Stimulated activated naive B cell treated with anti-CD40 and anti-IgM and Interleukin-4, amounts not matched to agents 10 μg/mL and 1 μg/mL and 100 μg/mL, for 72 hours (primary cell): Measurements from ENCODE around the gene TMEM181.

Source experiments
- ATAC-seq, 2 donors: fragments of 150-1000 bp; cut with Tn5 transposase; replicated peaks; 2 replicates each; pipeline ENCODE4 v1.10.0; 2021; ENCODE audit warnings: moderate library complexity in 1 of 2
- DNase-seq: peaks from one replicate; pipeline ENCODE4 v3.0.0; 2021
- H3K27ac Mint-ChIP-seq: one replicate; pipeline ENCODE4 v1.8.0; 2022; ENCODE audit warnings: mild to moderate bottlenecking, mixed read lengths
- H3K27me3 Mint-ChIP-seq, 2 donors: one replicate each; pipeline ENCODE4 v1.8.0; 2022; ENCODE audit warnings: mixed read lengths in 2 of 2
- H3K36me3 Mint-ChIP-seq, 2 donors: one replicate each; pipeline ENCODE4 v1.8.0; 2022; ENCODE audit warnings: mixed read lengths in 2 of 2, mild to moderate bottlenecking in 1 of 2
- H3K4me1 Mint-ChIP-seq, 2 donors: one replicate each; pipeline ENCODE4 v1.8.0; 2022; ENCODE audit warnings: mixed read lengths in 2 of 2, mild to moderate bottlenecking in 1 of 2
- H3K4me3 Mint-ChIP-seq, 2 donors: one replicate each; pipeline ENCODE4 v1.8.0; 2022; ENCODE audit warnings: mild to moderate bottlenecking in 2 of 2, mixed read lengths in 2 of 2, moderate library complexity in 1 of 2
- H3K9me3 Mint-ChIP-seq, 2 donors: one replicate each; pipeline ENCODE4 v1.8.0; 2022; ENCODE audit warnings: mixed read lengths in 2 of 2, mild to moderate bottlenecking in 1 of 2

TMEM181 gene

GRCh38 chr6:158620963-158621693 lies 61.2 kb downstream of the TMEM181 start:
- Mint-ChIP-seq H3K9me3 (peaks cover 0 to 4% of the 10 kb centered on the region in 2 donors), H3K27ac (no peak overlapping the region), H3K36me3 (peaks cover 57 to 70% of the 10 kb centered on the region in 2 donors), H3K4me1 (peaks cover 0 to 2% of the 10 kb centered on the region in 2 donors), H3K27me3 (no peaks in the 10 kb centered on the region), H3K4me3 (no peak overlapping the region)
- no peak for ATAC-seq
- no peak for DNase-seq

- DNase-seq (no peak), ATAC-seq (no peak)
- Mint-ChIP-seq H3K9me3 (peaks cover 0 to 4% of the 10 kb centered on the region in 2 donors), H3K4me3 (no peak overlapping the region), H3K4me1 (peaks cover 0 to 2% of the 10 kb centered on the region in 2 donors), H3K36me3 (peaks cover 59 to 67% of the 10 kb centered on the region in 2 donors), H3K27ac (no peak overlapping the region), H3K27me3 (no peaks in the 10 kb centered on the region)
These were observed 62.0 kb downstream of the TMEM181 start for GRCh38 chr6:158621694-158622544.

GRCh38 chr6:158622545-158623190 lies 62.8 kb downstream of the TMEM181 start:
- ATAC-seq (no peak), DNase-seq (no peak)
- no peak overlapping the region for H3K27ac Mint-ChIP-seq

GRCh38 chr6:158624684-158625682 lies 65.1 kb downstream of the TMEM181 start:
- Mint-ChIP-seq H3K9me3 (no peaks in the 10 kb centered on the region), H3K27me3 (no peaks in the 10 kb centered on the region), H3K27ac (no peak overlapping the region), H3K36me3 (peaks cover 49 to 62% of the 10 kb centered on the region in 2 donors), H3K4me3 (no peak overlapping the region), H3K4me1 (peaks cover 0 to 2% of the 10 kb centered on the region in 2 donors)
- ATAC-seq (no peak), DNase-seq (no peak)

More at GRCh38 chr6:158622545-158623190, 62.8 kb downstream of the TMEM181 start:
- peaks cover 0 to 2% of the 10 kb centered on the region in 2 donors for H3K4me1 Mint-ChIP-seq
- peaks cover 60 to 67% of the 10 kb centered on the region in 2 donors for H3K36me3 Mint-ChIP-seq
- no peaks in the 10 kb centered on the region for H3K27me3 Mint-ChIP-seq
- H3K9me3 Mint-ChIP-seq, result peaks cover 0 to 4% of the 10 kb centered on the region in 2 donors
- no peak overlapping the region for H3K4me3 Mint-ChIP-seq

GRCh38 chr6:158625881-158626305 lies 66.0 kb downstream of the TMEM181 start:
- peaks cover 0 to 2% of the 10 kb centered on the region in 2 donors for H3K4me1 Mint-ChIP-seq
- H3K9me3 Mint-ChIP-seq, result no peaks in the 10 kb centered on the region
- DNase-seq (no peak), ATAC-seq (no peak)
- H3K36me3 Mint-ChIP-seq, result peaks cover 48 to 56% of the 10 kb centered on the region in 2 donors
- no peak overlapping the region for H3K27ac Mint-ChIP-seq
- no peaks in the 10 kb centered on the region for H3K27me3 Mint-ChIP-seq
- H3K4me3 Mint-ChIP-seq, result no peak overlapping the region

- DNase-seq, result no peak
- H3K27me3 Mint-ChIP-seq, result no peaks in the 10 kb centered on the region
- no peak overlapping the region for H3K4me3 Mint-ChIP-seq
- no peaks in the 10 kb centered on the region for H3K9me3 Mint-ChIP-seq
- no peak overlapping the region for H3K27ac Mint-ChIP-seq
- peaks cover 0 to 2% of the 10 kb centered on the region in 2 donors for H3K4me1 Mint-ChIP-seq
- H3K36me3 Mint-ChIP-seq, result peaks cover 54 to 60% of the 10 kb centered on the region in 2 donors
- ATAC-seq, result no peak
These were observed 66.7 kb downstream of the TMEM181 start for GRCh38 chr6:158626360-158627167.

GRCh38 chr6:158627168-158627939 lies 67.5 kb downstream of the TMEM181 start:
- peaks cover 0 to 2% of the 10 kb centered on the region in 2 donors for H3K4me1 Mint-ChIP-seq

GRCh38 chr6:158627940-158628211 lies 68.0 kb downstream of the TMEM181 start:
- H3K27ac Mint-ChIP-seq, result peak overlapping the region; percentile 59
- ATAC-seq (no peak), DNase-seq (no peak)
- no peaks in the 10 kb centered on the region for H3K27me3 Mint-ChIP-seq
- H3K36me3 Mint-ChIP-seq, result peaks cover 53 to 59% of the 10 kb centered on the region in 2 donors
- H3K4me1 Mint-ChIP-seq, result peaks cover 0 to 2% of the 10 kb centered on the region in 2 donors
- no peak overlapping the region for H3K4me3 Mint-ChIP-seq
- no peaks in the 10 kb centered on the region for H3K9me3 Mint-ChIP-seq

More at GRCh38 chr6:158627168-158627939, 67.5 kb downstream of the TMEM181 start:
- DNase-seq (no peak), ATAC-seq (no peak)
- Mint-ChIP-seq H3K27me3 (no peaks in the 10 kb centered on the region), H3K9me3 (no peaks in the 10 kb centered on the region), H3K27ac (peak overlapping the region; percentile 32), H3K36me3 (peaks cover 54 to 58% of the 10 kb centered on the region in 2 donors), H3K4me3 (no peak overlapping the region)

- Mint-ChIP-seq H3K4me1 (peaks cover 0 to 2% of the 10 kb centered on the region in 2 donors), H3K27me3 (no peaks in the 10 kb centered on the region), H3K4me3 (no peak overlapping the region), H3K9me3 (no peaks in the 10 kb centered on the region), H3K27ac (no peak overlapping the region), H3K36me3 (peaks cover 51 to 62% of the 10 kb centered on the region in 2 donors)
- no peak for ATAC-seq
- DNase-seq, result no peak
These were observed 68.7 kb downstream of the TMEM181 start for GRCh38 chr6:158628542-158628941.

GRCh38 chr6:158629367-158630221 lies 69.7 kb downstream of the TMEM181 start:
- H3K4me3 Mint-ChIP-seq, result no peak overlapping the region
- no peaks in the 10 kb centered on the region for H3K27me3 Mint-ChIP-seq
- peak in 1 of 2 donors; percentile 58 for ATAC-seq
- DNase-seq, result no peak
- H3K9me3 Mint-ChIP-seq, result no peaks in the 10 kb centered on the region
- H3K36me3 Mint-ChIP-seq, result peaks cover 43 to 55% of the 10 kb centered on the region in 2 donors
- H3K27ac Mint-ChIP-seq, result no peak overlapping the region
- peaks cover 0 to 2% of the 10 kb centered on the region in 2 donors for H3K4me1 Mint-ChIP-seq

GRCh38 chr6:158630938-158631616 lies 71.2 kb downstream of the TMEM181 start:
- peaks cover 0 to 2% of the 10 kb centered on the region in 2 donors for H3K4me1 Mint-ChIP-seq
- no peaks in the 10 kb centered on the region for H3K27me3 Mint-ChIP-seq
- H3K9me3 Mint-ChIP-seq, result no peaks in the 10 kb centered on the region
- no peak for ATAC-seq
- no peak for DNase-seq
- no peak overlapping the region for H3K27ac Mint-ChIP-seq
- peaks cover 41 to 52% of the 10 kb centered on the region in 2 donors for H3K36me3 Mint-ChIP-seq
- no peak overlapping the region for H3K4me3 Mint-ChIP-seq
